Measurements from ENCODE around the gene THUMPD3. TPM values are rescaled to one million over a fixed set of nuclear protein-coding genes. Genes with fewer than 3 reads are reported as not detected.

THUMPD3 gene
- polyA plus RNA-seq, 3 donors, result 10.2 to 13.1 (median 11.5) TPM

- peaks cover 64% of the 10 kb centered on the region for H4K20me1 ChIP-seq (ENCODE audit: insufficient read depth, low read length)
- Mint-ChIP-seq H3K27me3 (ENCODE audit: low read depth in 3 of 3) (peaks cover 0 to 1% (median 0%) of the 10 kb centered on the region in 3 donors), H3K27ac (peak within 1 kb of the TSS; percentile 98 to 100 (median 99)), H3K4me1 (peaks cover 58% of the 10 kb centered on the region), H3K36me3 (peaks cover 16 to 20% of the 10 kb centered on the region in 2 donors), H3K4me3 (peak within 1 kb of the TSS; percentile 94 to 99), H3K9me3 (peaks cover 0 to 2% (median 0%) of the 10 kb centered on the region in 7 donors)
- H2AFZ ChIP-seq (ENCODE audit: insufficient read depth, low read depth, low read length, poor library complexity, severe bottlenecking), result peak within 1 kb of the TSS; percentile 64
- whole genome bisulfite sequencing (ENCODE audit: insufficient coverage), result under 1% methylated on average over 59 of the region's 63 CpGs
- DNase-seq, result peak; percentile 97 to 98 (median 97)
- peak within 1 kb of the TSS; percentile 94 for H3K9ac ChIP-seq (ENCODE audit: insufficient read depth, low read length, poor library complexity, severe bottlenecking)
- peak within 1 kb of the TSS; percentile 63 to 92 (median 85) for H3K4me3 ChIP-seq (replicated peaks in 1 of 3; ENCODE audit: low read depth in 2 of 3, low read length in 3 of 3)
- intact Hi-C loops (cut with micrococcal nuclease), result loop anchor here (2.0 to 5.0 kb wide), 4 partner anchors 25 to 395 kb away; partner anchors contain the start of genes THUMPD3 (in 2 of the 2), ARPC4 (in 1 of the 2), BRPF1 (in 1 of the 2) and TADA3 (in 1 of the 2)
- peaks cover 87% of the 10 kb centered on the region for H3K79me2 ChIP-seq (ENCODE audit: insufficient read depth, low read length)
- peaks cover 27 to 62% of the 10 kb centered on the region in 2 donors for H3K4me1 ChIP-seq (ENCODE audit: control insufficient read depth in 1 of 2, insufficient read depth in 2 of 2, low read length in 2 of 2)
- H3K36me3 ChIP-seq (replicated peaks in 1 of 2; ENCODE audit: control insufficient read depth in 1 of 2, insufficient read depth in 2 of 2, low read length in 2 of 2), result peaks cover 4 to 30% of the 10 kb centered on the region in 2 donors
- H3K27me3 ChIP-seq (ENCODE audit: control insufficient read depth in 2 of 2, insufficient read depth in 2 of 2, low read length in 2 of 2), result no peaks in the 10 kb centered on the region
- H3K27ac ChIP-seq (ENCODE audit: low read depth in 1 of 2, low read length in 2 of 2), result peak within 1 kb of the TSS; percentile 99
- H3K4me2 ChIP-seq (replicated peaks; ENCODE audit: extremely low read depth, low read length, poor library complexity, severe bottlenecking), result peak within 1 kb of the TSS; percentile 91
- no peak for TF ChIP-seq CTCF (IDR thresholded peaks at IDR 0.05)
- H3K9me3 ChIP-seq (replicated peaks in 1 of 2; ENCODE audit: control insufficient read depth in 1 of 2, insufficient read depth in 1 of 2, low read length in 2 of 2), result no peaks in the 10 kb centered on the region
These were observed 34.6 kb downstream of the THUMPD3 start, which contains the start of gene SETD5 for GRCh38 chr3:9397332-9397905. TSS of gene SETD5 (plus strand) at chr3:9397615. CDS start at chr3:9428939, 31,324 bp downstream.

GRCh38 chr3:9397906-9398699 lies 35.2 kb downstream of the THUMPD3 start:
- H3K4me3 Mint-ChIP-seq, result peak overlapping the region; percentile 94 to 99
- Histone ChIP-seq H3K79me2 (ENCODE audit: insufficient read depth, low read length) (peaks cover 87% of the 10 kb centered on the region), H3K4me2 (replicated peaks; ENCODE audit: extremely low read depth, low read length, poor library complexity, severe bottlenecking) (peak overlapping the region; percentile 91), H3K36me3 (replicated peaks in 1 of 2; ENCODE audit: control insufficient read depth in 1 of 2, insufficient read depth in 2 of 2, low read length in 2 of 2) (peaks cover 4 to 23% of the 10 kb centered on the region in 2 donors), H2AFZ (ENCODE audit: insufficient read depth, low read depth, low read length, poor library complexity, severe bottlenecking) (peak overlapping the region; percentile 64), H3K9me3 (replicated peaks in 1 of 2; ENCODE audit: control insufficient read depth in 1 of 2, insufficient read depth in 1 of 2, low read length in 2 of 2) (no peaks in the 10 kb centered on the region), H4K20me1 (ENCODE audit: insufficient read depth, low read length) (peaks cover 64% of the 10 kb centered on the region), H3K27ac (ENCODE audit: low read depth in 1 of 2, low read length in 2 of 2) (peak overlapping the region; percentile 94 to 99), H3K4me1 (ENCODE audit: control insufficient read depth in 1 of 2, insufficient read depth in 2 of 2, low read length in 2 of 2) (peaks cover 27 to 62% of the 10 kb centered on the region in 2 donors), H3K9ac (ENCODE audit: insufficient read depth, low read length, poor library complexity, severe bottlenecking) (peak overlapping the region; percentile 94), H3K4me3 (replicated peaks in 1 of 3; ENCODE audit: low read depth in 2 of 3, low read length in 3 of 3) (peak overlapping the region; percentile 63 to 92 (median 85)), H3K27me3 (ENCODE audit: control insufficient read depth in 2 of 2, insufficient read depth in 2 of 2, low read length in 2 of 2) (no peaks in the 10 kb centered on the region)
- H3K4me1 Mint-ChIP-seq, result peaks cover 62% of the 10 kb centered on the region
- intact Hi-C loops (cut with micrococcal nuclease), result loop anchor here (2.0 to 5.0 kb wide), 4 partner anchors 25 to 395 kb away; partner anchors contain the start of genes THUMPD3 (in 2 of the 2), ARPC4 (in 1 of the 2), BRPF1 (in 1 of the 2) and TADA3 (in 1 of the 2)
- DNase-seq, result peak in 2 of 3 donors; percentile 6 to 45
- peak overlapping the region; percentile 94 to 99 (median 99) for H3K27ac Mint-ChIP-seq
- TF ChIP-seq CTCF (IDR thresholded peaks at IDR 0.05), result no peak
- H3K9me3 Mint-ChIP-seq, result peaks cover 0 to 2% (median 0%) of the 10 kb centered on the region in 7 donors
- WGBS (ENCODE audit: insufficient coverage), result under 1% methylated on average over 34 of the region's 47 CpGs
- H3K27me3 Mint-ChIP-seq (ENCODE audit: low read depth in 3 of 3), result peaks cover 0 to 1% (median 0%) of the 10 kb centered on the region in 3 donors
- H3K36me3 Mint-ChIP-seq, result peaks cover 16 to 20% of the 10 kb centered on the region in 2 donors
